Retinal pigment epithelial cell (primary cell): ENCODE data around the gene CTIF.
"Not testable (repeated sequence)": the region's sequence is repeated elsewhere in the genome, so short reads cannot be mapped to it uniquely, and the experiment has no call there.

Experiments
- DNase-seq: peaks from one replicate; pipeline ENCODE4 v3.0.0-alpha.2; 2010; ENCODE audit warnings: low read depth
- H3K4me3 ChIP-seq: 2 replicates; pipeline ENCODE4 v1.5.1; 2011; ENCODE audit warnings: mild to moderate bottlenecking, low read length, control low read depth, moderate library complexity
- TF ChIP-seq, protein P1 (sequence below): conservative IDR thresholded peaks from 2 replicates; pipeline ENCODE4 v1.5.1; 2011; ENCODE audit warnings: low read depth, low read length, control low read depth, inconsistent platforms

The CTIF gene

DNA sequence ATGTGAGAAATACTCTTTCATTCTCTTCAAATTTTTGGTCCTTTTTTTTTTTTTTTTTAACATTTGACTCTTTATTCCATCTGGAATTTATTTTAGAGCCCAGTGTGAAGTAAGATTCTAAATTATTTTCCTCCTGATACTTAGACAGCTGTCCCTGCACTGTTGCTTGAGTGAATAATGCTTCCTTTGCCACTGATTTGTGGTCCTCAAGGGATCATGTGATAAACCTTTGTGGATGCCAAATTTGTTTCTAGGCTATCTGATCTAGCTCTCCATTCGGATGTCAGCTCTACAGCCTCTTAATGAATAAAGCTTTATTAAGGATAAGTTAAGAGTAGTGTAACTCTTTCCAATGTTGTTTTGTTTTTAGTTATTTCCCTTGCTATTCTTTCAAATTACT, 269.6 kb downstream of the CTIF start:
- TF ChIP-seq, protein P1, sequence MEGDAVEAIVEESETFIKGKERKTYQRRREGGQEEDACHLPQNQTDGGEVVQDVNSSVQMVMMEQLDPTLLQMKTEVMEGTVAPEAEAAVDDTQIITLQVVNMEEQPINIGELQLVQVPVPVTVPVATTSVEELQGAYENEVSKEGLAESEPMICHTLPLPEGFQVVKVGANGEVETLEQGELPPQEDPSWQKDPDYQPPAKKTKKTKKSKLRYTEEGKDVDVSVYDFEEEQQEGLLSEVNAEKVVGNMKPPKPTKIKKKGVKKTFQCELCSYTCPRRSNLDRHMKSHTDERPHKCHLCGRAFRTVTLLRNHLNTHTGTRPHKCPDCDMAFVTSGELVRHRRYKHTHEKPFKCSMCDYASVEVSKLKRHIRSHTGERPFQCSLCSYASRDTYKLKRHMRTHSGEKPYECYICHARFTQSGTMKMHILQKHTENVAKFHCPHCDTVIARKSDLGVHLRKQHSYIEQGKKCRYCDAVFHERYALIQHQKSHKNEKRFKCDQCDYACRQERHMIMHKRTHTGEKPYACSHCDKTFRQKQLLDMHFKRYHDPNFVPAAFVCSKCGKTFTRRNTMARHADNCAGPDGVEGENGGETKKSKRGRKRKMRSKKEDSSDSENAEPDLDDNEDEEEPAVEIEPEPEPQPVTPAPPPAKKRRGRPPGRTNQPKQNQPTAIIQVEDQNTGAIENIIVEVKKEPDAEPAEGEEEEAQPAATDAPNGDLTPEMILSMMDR: no peak
- H3K4me3 ChIP-seq: no peak overlapping the region
- no peak for DNase-seq

DNA sequence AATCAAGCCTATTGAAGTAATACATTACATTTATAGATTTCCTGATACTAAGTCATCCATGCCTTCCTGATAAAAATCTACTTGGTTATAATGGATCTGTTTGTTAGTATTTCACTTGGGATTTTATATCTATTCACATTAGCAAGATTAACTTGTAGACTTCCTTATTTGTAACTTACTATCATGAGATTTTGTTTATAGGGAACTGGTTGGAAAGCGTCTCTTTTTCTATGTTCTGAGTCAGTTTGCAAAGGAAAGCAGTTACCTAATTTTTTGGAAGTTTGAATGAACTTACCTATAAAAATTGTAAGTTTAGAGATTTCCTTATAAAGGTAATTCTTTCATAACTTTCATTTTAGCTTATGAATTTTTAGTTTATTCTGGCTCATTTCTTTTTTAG, 270.5 kb downstream of the CTIF start:
- DNase-seq: no peak
- TF ChIP-seq, protein P1: no peak
- no peak overlapping the region for H3K4me3 ChIP-seq

DNA sequence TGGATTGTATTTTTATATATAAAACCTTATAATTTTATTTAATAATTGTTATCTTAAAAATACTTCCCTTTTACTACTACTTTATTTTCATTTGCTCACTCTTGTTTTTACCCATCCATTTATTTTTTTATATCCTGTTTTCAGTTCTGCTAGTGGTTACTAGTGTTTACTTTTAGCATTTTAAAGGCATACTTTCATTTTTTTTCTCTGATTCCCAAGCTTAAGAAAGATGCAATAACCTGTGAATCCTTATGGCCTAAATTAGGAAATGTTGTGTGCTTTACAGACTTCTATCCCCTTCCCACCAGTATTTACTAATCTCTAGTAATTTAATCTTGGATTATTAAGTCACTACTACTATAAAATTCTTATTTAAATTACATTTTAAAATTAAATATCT, 272.0 kb downstream of the CTIF start:
- no peak overlapping the region for H3K4me3 ChIP-seq
- TF ChIP-seq, protein P1: no peak
- DNase-seq: no peak

DNA sequence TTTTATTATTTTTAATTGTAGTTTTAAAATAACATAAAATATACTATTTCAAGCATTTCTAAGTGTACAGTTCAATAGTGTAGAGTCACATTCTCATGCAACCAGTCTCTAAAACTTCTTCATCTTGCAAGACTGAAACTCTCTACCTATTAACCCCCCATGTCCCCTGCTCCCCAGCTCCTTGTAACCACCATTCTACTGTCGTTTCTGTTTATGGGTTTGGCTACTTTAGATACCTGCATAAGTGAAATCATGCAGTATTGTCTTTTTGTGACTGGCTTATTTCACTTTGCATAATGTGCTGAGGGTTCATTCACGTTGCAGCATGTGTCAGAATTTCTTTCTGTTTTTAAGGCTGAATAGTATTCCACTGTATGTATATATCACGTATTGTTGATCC, 272.6 kb downstream of the CTIF start:
- DNase-seq: no peak
- TF ChIP-seq, protein P1: no peak
- no peak overlapping the region for H3K4me3 ChIP-seq

DNA sequence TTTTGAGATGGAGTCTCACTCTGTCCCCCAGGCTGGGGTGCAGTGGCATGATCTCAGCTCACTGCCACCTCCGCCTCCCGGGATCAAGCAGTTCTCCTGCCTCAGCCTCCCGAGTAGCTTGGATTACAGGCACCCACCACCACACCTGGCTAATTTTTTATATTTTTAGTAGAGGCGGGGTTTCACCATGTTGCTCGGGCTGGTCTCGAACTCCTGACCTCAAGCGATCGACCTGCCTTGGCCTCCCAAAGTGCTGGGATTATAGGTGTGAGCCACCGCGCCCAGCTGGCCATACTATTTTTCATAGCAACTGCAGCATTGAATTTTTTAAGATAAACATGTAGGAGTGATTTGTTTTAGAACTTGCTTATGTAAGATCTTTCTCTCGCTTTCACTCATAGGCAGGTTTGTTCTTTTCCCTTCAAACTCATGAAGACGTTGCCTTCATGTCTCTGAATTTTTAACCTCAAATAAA, 273.2 kb downstream of the CTIF start:
- H3K4me3 ChIP-seq: not testable (repeated sequence)

DNA sequence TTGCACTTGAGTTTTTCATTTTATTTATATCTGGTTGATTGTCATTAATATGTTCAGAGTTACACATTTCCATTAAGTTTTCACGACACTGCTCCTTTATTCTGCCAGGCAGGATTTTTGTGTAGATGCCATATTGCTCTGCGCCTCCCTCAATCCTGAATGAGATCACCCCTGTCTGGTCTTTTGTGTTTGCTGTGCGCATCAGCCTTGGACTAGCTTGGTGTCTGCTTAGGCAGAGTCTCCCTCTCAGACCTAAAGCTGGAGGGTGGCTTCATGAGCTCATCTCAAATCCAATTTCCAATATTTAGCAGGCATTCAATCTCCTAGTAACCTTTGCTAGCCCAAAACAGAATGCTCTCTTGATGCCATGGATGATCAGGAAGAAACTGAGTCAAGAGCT, 274.5 kb downstream of the CTIF start:
- H3K4me3 ChIP-seq: no peak overlapping the region
- no peak for DNase-seq
- TF ChIP-seq, protein P1: no peak

More for the DNA sequence above, 273.2 kb downstream of the CTIF start:
- not testable (repeated sequence) for DNase-seq

DNA sequence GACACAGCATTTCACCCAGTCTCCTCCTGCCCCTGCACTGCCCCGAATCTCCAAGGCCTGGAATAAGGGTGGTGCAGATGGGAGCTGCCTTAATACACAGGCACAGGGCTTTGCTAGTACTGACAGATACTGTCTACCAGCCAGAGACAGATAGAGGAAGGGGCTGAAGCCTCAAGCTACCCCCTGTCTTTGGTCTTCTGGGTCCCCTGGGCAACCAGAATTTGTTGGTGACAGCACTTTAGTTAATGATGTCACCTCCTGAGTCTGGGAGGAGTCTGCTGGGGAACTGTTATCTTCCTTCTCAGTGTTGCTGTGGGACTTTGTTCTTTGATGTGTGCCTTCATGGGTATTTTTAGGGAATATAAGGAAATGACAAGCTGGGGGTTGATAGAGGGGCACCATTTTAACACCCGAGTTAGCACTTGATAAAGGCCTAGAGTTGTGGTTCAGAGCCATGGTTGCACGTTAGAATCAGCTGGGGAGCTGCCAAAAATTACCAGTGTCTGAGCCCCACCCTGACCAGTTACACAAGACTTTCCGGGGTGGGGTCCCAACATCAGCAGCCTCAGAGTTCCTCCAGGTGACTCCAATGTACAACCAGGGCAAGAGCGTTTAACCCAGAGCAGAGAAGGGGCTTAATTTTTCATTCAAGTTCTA, 275.1 kb downstream of the CTIF start:
- TF ChIP-seq, protein P1: no peak
- no peak overlapping the region for H3K4me3 ChIP-seq
- DNase-seq: no peak
